Vagina (tissue), 2 donors: Measurements from ENCODE around the gene F2RL2.

Source experiments
- POLR2A ChIP-seq, 2 donors: fragments of 450-650 bp; IDR thresholded peaks; one replicate each; pipeline ENCODE4 v1.6.1; 2017; ENCODE audit warnings: antibody characterized with exemption in 2 of 2, mild to moderate bottlenecking in 2 of 2, moderate library complexity in 2 of 2
- POLR2AphosphoS5 ChIP-seq, 2 donors: sonication (generic); formaldehyde crosslinking; IDR thresholded peaks; one replicate each; pipeline ENCODE4 v1.9.0; 2017; ENCODE audit warnings: antibody characterized with exemption in 2 of 2, mild to moderate bottlenecking in 2 of 2, low read depth in 1 of 2; ENCODE audit not compliant: insufficient read depth in 1 of 2
- TF ChIP-seq, protein P1 (sequence below), 3 experiments: fragments of 450-650 bp in 2 of 3; fragments of 200-600 bp in 1 of 3; sonication (generic) in 1 of 3; IDR thresholded peaks; one replicate each; pipeline ENCODE4 v1.5.1; 2017 to 2019; ENCODE audit warnings: antibody characterized with exemption in 3 of 3, mild to moderate bottlenecking in 2 of 3, moderate library complexity in 2 of 3

DNA sequence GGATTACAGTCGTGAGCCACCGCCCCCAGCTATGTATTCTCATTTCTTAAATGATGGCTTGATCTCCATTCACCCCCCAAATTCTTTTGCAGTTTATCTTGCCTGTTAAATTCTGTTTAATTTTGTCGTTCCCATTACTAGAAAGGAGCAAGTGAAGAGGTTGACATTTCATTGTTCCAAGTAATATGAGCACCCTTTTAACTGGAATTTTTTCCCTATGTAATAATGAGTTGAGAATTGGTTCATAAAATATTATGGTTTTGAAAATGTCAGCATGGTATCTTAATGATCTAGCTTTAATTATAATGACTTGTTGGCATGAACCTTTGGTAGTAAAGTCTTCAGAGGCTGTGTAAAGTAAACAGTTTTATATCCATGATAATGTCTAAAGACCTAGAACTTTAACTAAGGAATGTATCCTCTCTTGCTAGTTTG, 37.4 kb downstream of the F2RL2 start:
- TF ChIP-seq, protein P1, sequence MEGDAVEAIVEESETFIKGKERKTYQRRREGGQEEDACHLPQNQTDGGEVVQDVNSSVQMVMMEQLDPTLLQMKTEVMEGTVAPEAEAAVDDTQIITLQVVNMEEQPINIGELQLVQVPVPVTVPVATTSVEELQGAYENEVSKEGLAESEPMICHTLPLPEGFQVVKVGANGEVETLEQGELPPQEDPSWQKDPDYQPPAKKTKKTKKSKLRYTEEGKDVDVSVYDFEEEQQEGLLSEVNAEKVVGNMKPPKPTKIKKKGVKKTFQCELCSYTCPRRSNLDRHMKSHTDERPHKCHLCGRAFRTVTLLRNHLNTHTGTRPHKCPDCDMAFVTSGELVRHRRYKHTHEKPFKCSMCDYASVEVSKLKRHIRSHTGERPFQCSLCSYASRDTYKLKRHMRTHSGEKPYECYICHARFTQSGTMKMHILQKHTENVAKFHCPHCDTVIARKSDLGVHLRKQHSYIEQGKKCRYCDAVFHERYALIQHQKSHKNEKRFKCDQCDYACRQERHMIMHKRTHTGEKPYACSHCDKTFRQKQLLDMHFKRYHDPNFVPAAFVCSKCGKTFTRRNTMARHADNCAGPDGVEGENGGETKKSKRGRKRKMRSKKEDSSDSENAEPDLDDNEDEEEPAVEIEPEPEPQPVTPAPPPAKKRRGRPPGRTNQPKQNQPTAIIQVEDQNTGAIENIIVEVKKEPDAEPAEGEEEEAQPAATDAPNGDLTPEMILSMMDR (IDR thresholded peaks at IDR 0.05): no peak
- no peak for TF ChIP-seq POLR2AphosphoS5 (IDR thresholded peaks at IDR 0.05; ENCODE audit: insufficient read depth in 1 of 2, low read depth in 1 of 2)
- TF ChIP-seq POLR2A (IDR thresholded peaks at IDR 0.05): no peak
